SU-DHL-6 (cell line): ENCODE data around the gene SYS1.

Source experiments
- H2AFZ ChIP-seq: fragments of 200-600 bp; sonication (generic); 2 replicates; pipeline ENCODE4 v1.6.1; 2014; ENCODE audit warnings: low read depth, mild to moderate bottlenecking, moderate library complexity, mixed read lengths, antibody characterized with exemption, low read length; ENCODE audit not compliant: severe bottlenecking
- H3F3A ChIP-seq: fragments of 200-600 bp; shearing (Covaris generic); 2 replicates; pipeline ENCODE4 v1.6.0; 2016; ENCODE audit warnings: antibody characterized with exemption, mild to moderate bottlenecking; ENCODE audit not compliant: insufficient read depth
- H3K27ac ChIP-seq: fragments of 200-600 bp; sonication (generic); 2 replicates; pipeline ENCODE4 v1.5.1; 2016; ENCODE audit warnings: low read depth, mild to moderate bottlenecking, low read length, moderate library complexity, mixed read lengths
- H3K27me3 ChIP-seq: fragments of 200-600 bp; sonication (generic), shearing (Covaris generic); 2 replicates; pipeline ENCODE4 v1.6.0; 2014; ENCODE audit warnings: mild to moderate bottlenecking, low read length
- H3K36me3 ChIP-seq: fragments of 200-600 bp; sonication (generic); 2 replicates; pipeline ENCODE4 v1.6.1; 2014; ENCODE audit warnings: mild to moderate bottlenecking, low read length, mixed read lengths
- H3K4me2 ChIP-seq: fragments of 300-600, 200-600 bp; shearing (Covaris generic), sonication (generic); 2 replicates; pipeline ENCODE4 v1.6.0; 2014; ENCODE audit warnings: low read length, low read depth, mild to moderate bottlenecking; ENCODE audit not compliant: poor library complexity, severe bottlenecking
- H3K4me3 ChIP-seq: fragments of 200-600 bp; sonication (generic); 2 replicates; pipeline ENCODE4 v1.5.1; 2014; ENCODE audit warnings: antibody characterized with exemption, low read length, mild to moderate bottlenecking, mixed read lengths; ENCODE audit not compliant: insufficient read depth, poor library complexity, severe bottlenecking
- H3K79me2 ChIP-seq: fragments of 200-600 bp; sonication (generic); 2 replicates; pipeline ENCODE4 v1.6.1; 2014; ENCODE audit warnings: mild to moderate bottlenecking, low read length, moderate library complexity; ENCODE audit not compliant: insufficient read depth
- H3K9ac ChIP-seq: fragments of 200-600 bp; sonication (generic); 2 replicates; pipeline ENCODE4 v1.7.0; 2014; ENCODE audit warnings: mild to moderate bottlenecking, low read length
- H3K9me2 ChIP-seq: fragments of 200-600 bp; sonication (generic); replicated peaks from 2 replicates; pipeline ENCODE4 v1.6.1; 2014; ENCODE audit warnings: low read length; ENCODE audit not compliant: insufficient read depth
- H3K9me3 ChIP-seq: fragments of 200-600 bp; sonication (generic); 2 replicates; pipeline ENCODE4 v1.6.1; 2014; ENCODE audit warnings: low read length, mixed read lengths; ENCODE audit not compliant: insufficient read depth
- H4K20me1 ChIP-seq: fragments of 200-600 bp; sonication (generic); 2 replicates; pipeline ENCODE4 v1.6.1; 2014; ENCODE audit warnings: low read depth, mild to moderate bottlenecking, antibody characterized with exemption, low read length, moderate library complexity, mixed read lengths
- EZH2phosphoT487 ChIP-seq: fragments of 200-600 bp; sonication (generic), shearing (Covaris generic); conservative IDR thresholded peaks from 2 replicates; pipeline ENCODE4 v1.6.1; 2018; ENCODE audit warnings: mild to moderate bottlenecking, antibody characterized with exemption, low read length, moderate library complexity, mixed read lengths
- TF ChIP-seq, protein P1 (sequence below): fragments of 200-600 bp; sonication (generic); IDR thresholded peaks from one replicate; pipeline ENCODE4 v1.5.1; 2017; ENCODE audit warnings: antibody characterized with exemption, mild to moderate bottlenecking, low read length, moderate library complexity; ENCODE audit not compliant: insufficient read depth, poor library complexity, severe bottlenecking

Gene SYS1

DNA sequence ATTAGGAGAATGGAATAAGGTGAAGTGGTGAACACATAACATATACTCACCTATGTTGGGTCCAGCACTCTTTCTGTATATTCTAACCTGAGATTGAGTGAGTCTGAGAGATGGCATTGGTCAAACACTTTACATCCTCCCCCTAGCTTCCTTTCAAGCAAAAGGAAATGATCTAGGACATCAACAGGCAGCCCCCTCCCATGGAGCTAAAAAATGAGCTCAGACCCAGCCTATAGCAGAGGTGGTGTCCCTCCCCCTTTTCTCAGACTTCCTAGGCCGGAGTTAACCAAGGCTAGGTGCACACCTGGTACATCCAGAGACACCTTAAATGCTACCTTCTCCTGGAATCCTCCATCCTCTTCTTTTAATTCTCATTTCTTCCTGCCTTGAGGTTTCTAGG lies 9.2 kb upstream of the SYS1 start:
- H3K9me3 ChIP-seq: no peaks in the 10 kb centered on the region

DNA sequence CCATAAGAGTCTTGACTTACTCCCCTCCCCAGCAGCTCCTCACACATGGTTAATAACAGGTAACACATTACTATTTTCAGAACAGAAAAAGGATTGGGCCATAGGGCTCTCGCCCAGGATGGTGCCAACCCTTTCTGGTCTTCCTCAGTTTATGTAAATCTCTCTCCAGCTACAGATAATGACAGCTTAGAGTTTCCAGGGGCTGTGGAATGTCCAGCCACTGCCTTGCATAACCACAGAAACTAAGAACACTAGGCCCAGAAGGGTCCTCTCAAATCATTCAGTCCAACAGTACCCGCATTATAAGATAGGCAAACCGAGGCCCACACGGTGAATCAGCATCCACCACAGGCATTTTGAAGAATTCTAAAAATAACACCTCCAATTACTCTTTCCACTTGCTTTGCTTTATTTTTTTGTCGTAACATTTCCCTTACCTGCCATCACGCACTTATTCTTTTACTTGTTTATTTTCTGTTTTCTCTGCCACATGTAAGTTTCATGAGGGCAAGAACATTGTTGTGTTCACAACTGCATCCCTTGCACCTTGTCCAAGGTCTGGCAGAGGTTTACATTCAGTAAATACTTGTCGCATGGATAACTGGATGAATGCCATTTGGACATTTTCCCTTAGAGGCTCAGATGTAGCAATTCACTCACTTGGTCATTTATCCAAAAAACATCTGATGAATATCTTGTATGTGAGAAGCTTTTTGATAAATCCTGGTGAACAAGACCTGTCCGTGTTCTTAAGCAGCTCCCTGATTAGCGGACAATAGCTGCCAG lies 8.3 kb upstream of the SYS1 start:
- no peaks in the 10 kb centered on the region for H3K79me2 ChIP-seq
- H3K27me3 ChIP-seq: no peaks in the 10 kb centered on the region
- H4K20me1 ChIP-seq: no peaks in the 10 kb centered on the region
- H3K9ac ChIP-seq: no peak overlapping the region
- no peaks in the 10 kb centered on the region for H3F3A ChIP-seq
- H3K4me2 ChIP-seq: no peak overlapping the region
- TF ChIP-seq, protein P1, sequence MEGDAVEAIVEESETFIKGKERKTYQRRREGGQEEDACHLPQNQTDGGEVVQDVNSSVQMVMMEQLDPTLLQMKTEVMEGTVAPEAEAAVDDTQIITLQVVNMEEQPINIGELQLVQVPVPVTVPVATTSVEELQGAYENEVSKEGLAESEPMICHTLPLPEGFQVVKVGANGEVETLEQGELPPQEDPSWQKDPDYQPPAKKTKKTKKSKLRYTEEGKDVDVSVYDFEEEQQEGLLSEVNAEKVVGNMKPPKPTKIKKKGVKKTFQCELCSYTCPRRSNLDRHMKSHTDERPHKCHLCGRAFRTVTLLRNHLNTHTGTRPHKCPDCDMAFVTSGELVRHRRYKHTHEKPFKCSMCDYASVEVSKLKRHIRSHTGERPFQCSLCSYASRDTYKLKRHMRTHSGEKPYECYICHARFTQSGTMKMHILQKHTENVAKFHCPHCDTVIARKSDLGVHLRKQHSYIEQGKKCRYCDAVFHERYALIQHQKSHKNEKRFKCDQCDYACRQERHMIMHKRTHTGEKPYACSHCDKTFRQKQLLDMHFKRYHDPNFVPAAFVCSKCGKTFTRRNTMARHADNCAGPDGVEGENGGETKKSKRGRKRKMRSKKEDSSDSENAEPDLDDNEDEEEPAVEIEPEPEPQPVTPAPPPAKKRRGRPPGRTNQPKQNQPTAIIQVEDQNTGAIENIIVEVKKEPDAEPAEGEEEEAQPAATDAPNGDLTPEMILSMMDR: no peak
- TF ChIP-seq EZH2phosphoT487: no peak
- H3K9me2 ChIP-seq: no peaks in the 10 kb centered on the region
- H3K4me3 ChIP-seq: no peak overlapping the region
- no peaks in the 10 kb centered on the region for H3K36me3 ChIP-seq
- H2AFZ ChIP-seq: no peak overlapping the region
- H3K9me3 ChIP-seq: no peaks in the 10 kb centered on the region
- no peak overlapping the region for H3K27ac ChIP-seq

More for the DNA sequence above, 9.2 kb upstream of the SYS1 start:
- TF ChIP-seq, protein P1: no peak
- TF ChIP-seq EZH2phosphoT487: no peak
- Histone ChIP-seq H3K4me2 (no peak overlapping the region), H3K9ac (no peak overlapping the region), H3K27me3 (no peaks in the 10 kb centered on the region), H3K79me2 (no peaks in the 10 kb centered on the region), H3K4me3 (no peak overlapping the region), H3K27ac (no peak overlapping the region), H3K9me2 (no peaks in the 10 kb centered on the region), H3K36me3 (no peaks in the 10 kb centered on the region), H4K20me1 (no peaks in the 10 kb centered on the region), H3F3A (no peaks in the 10 kb centered on the region), H2AFZ (no peak overlapping the region)

DNA sequence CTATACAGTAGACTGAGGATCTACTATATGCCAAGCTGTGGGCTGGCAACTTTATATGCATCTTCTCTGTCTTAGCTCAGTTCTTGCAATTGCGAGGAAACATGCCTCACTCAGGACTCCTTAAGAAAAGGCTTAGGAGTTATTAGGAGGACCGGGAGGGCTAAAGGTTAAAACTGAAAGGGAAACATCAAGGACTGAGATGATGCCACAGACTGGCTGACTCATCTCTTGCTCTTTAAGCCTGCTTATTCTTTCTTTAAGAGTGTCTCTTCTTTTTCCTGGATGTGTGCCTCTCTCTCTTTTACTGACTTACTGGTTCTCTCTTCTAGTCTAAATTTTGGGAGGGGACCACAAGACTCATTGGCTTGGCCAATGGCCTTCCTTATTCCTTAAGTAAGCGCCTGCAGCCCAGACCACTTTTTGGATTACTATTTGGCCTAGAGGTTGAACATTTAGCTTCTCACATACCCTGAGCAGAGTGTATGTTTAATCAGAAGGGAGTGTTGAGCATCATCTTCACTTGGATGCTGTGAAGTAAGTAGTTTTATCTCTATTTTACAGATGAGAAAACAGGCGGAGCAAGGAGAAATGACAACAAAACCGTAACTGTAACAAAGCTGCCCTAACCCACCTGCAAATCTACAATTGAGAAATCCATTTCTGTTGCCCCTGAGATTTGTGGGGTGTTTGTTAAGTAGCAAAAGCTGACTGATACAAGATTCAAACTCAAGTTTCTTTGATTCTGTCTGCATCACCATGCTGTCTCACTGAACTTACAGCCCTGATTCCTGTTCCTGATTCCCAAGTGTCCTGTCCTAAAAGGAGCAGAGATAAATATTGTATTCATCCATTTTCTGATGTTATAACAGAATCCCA lies 7.5 kb upstream of the SYS1 start:
- TF ChIP-seq EZH2phosphoT487: no peak
- TF ChIP-seq, protein P1: no peak
- no peaks in the 10 kb centered on the region for H3K9me2 ChIP-seq
- no peaks in the 10 kb centered on the region for H3K9me3 ChIP-seq
- H3K4me3 ChIP-seq: no peak overlapping the region
- no peaks in the 10 kb centered on the region for H3F3A ChIP-seq
- no peaks in the 10 kb centered on the region for H3K79me2 ChIP-seq
- H3K9ac ChIP-seq: no peak overlapping the region
- no peaks in the 10 kb centered on the region for H3K36me3 ChIP-seq
- no peaks in the 10 kb centered on the region for H3K27me3 ChIP-seq
- no peak overlapping the region for H2AFZ ChIP-seq
- no peak overlapping the region for H3K27ac ChIP-seq
- no peaks in the 10 kb centered on the region for H4K20me1 ChIP-seq
- H3K4me2 ChIP-seq: no peak overlapping the region
